ENCODE data around the gene CADPS2.

CADPS2 gene

DNA sequence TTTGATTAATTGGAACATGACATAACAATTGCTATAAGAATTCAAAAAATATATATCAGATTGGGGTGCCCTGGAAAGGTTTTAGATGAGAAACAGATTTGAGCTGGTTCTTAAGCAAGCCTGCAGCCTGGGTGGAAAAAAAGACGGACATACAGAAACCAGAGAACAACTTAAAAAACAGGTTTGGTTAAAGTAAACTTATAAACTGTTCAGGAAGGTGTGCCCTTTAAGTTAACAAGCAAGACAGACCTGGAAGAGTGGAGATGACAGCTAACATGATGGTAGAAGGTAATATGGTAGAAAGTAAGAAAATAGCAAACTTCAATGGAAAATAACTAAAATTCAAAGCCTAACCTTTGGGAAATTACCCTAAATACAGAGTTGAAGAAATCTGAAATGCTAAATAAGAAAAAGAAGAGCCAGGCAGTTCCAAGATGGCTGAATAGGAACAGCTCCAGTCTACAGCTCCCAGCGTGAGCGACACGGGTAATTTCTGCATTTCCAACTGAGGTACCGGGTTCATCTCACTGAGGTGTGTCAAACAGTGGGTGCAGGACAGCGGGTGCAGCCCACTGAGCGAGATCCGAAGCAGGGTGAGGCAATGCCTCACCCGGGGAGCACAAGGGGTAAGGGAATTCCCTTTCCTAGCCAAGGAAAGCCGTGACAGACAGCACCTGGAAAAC lies 52.2 kb downstream of the CADPS2 start:
- Histone ChIP-seq H3K79me2 (ENCODE audit: insufficient read depth, low read length) (no peaks in the 10 kb centered on the region), H2AFZ (ENCODE audit: low read depth, low read length) (no peak overlapping the region), H3K4me1 (ENCODE audit: insufficient read depth, low read length) (no peaks in the 10 kb centered on the region), H3K9ac (ENCODE audit: low read depth, low read length) (no peak overlapping the region), H3K27me3 (ENCODE audit: insufficient read depth, low read length, poor library complexity) (no peaks in the 10 kb centered on the region), H3K9me3 (ENCODE audit: insufficient read depth, low read length, severe bottlenecking) (no peaks in the 10 kb centered on the region), H3K36me3 (ENCODE audit: insufficient read depth, low read length) (no peaks in the 10 kb centered on the region), H4K20me1 (ENCODE audit: insufficient read depth, low read length) (no peaks in the 10 kb centered on the region), H3K4me3 (ENCODE audit: low read depth in 1 of 2, low read length in 2 of 2) (no peak overlapping the region), H3K27ac (ENCODE audit: low read length) (no peak overlapping the region), H3K4me2 (ENCODE audit: insufficient read depth, low read length) (no peak overlapping the region)
- DNase-seq: no peak
- TF ChIP-seq, protein P1, sequence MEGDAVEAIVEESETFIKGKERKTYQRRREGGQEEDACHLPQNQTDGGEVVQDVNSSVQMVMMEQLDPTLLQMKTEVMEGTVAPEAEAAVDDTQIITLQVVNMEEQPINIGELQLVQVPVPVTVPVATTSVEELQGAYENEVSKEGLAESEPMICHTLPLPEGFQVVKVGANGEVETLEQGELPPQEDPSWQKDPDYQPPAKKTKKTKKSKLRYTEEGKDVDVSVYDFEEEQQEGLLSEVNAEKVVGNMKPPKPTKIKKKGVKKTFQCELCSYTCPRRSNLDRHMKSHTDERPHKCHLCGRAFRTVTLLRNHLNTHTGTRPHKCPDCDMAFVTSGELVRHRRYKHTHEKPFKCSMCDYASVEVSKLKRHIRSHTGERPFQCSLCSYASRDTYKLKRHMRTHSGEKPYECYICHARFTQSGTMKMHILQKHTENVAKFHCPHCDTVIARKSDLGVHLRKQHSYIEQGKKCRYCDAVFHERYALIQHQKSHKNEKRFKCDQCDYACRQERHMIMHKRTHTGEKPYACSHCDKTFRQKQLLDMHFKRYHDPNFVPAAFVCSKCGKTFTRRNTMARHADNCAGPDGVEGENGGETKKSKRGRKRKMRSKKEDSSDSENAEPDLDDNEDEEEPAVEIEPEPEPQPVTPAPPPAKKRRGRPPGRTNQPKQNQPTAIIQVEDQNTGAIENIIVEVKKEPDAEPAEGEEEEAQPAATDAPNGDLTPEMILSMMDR (IDR thresholded peaks at IDR 0.05; ENCODE audit: borderline replicate concordance, extremely low read depth, low read length, poor library complexity, severe bottlenecking): no peak
- TF ChIP-seq EZH2 (IDR thresholded peaks at IDR 0.05; ENCODE audit: borderline replicate concordance, low read depth, low read length, severe bottlenecking): no peak
- ATAC-seq (ENCODE audit: insufficient read depth, low read depth): no peak

DNA sequence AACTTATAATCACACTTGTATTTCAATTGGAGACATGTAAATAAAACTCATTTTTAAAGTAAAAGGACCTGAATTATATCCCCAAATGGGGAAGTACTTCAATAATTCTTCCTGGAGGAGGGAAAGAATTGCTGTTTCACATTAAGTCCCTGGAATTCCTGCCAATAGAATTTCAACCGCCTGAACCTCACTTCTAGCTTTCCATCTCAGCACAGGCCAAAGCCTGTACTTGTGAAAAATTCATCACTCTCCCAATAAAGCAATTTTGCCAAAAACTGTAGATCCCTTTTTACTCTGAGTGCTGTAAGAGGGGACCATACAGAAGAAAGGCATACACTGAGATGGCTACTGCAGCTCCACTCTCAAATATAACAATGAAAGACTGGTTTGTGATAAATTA lies 54.8 kb downstream of the CADPS2 start:
- Histone ChIP-seq H3K9ac (ENCODE audit: low read depth, low read length) (no peak overlapping the region), H3K79me2 (ENCODE audit: insufficient read depth, low read length) (no peaks in the 10 kb centered on the region), H3K4me1 (ENCODE audit: insufficient read depth, low read length) (no peaks in the 10 kb centered on the region), H3K36me3 (ENCODE audit: insufficient read depth, low read length) (no peaks in the 10 kb centered on the region), H3K9me3 (ENCODE audit: insufficient read depth, low read length, severe bottlenecking) (no peaks in the 10 kb centered on the region), H3K4me2 (ENCODE audit: insufficient read depth, low read length) (no peak overlapping the region), H3K4me3 (ENCODE audit: low read depth in 1 of 2, low read length in 2 of 2) (no peak overlapping the region), H2AFZ (ENCODE audit: low read depth, low read length) (no peak overlapping the region), H4K20me1 (ENCODE audit: insufficient read depth, low read length) (no peaks in the 10 kb centered on the region), H3K27ac (ENCODE audit: low read length) (no peak overlapping the region), H3K27me3 (ENCODE audit: insufficient read depth, low read length, poor library complexity) (no peaks in the 10 kb centered on the region)
- no peak for ATAC-seq (ENCODE audit: insufficient read depth, low read depth)
- TF ChIP-seq EZH2 (IDR thresholded peaks at IDR 0.05; ENCODE audit: borderline replicate concordance, low read depth, low read length, severe bottlenecking): no peak
- TF ChIP-seq, protein P1 (IDR thresholded peaks at IDR 0.05; ENCODE audit: borderline replicate concordance, extremely low read depth, low read length, poor library complexity, severe bottlenecking): no peak
- DNase-seq: no peak

DNA sequence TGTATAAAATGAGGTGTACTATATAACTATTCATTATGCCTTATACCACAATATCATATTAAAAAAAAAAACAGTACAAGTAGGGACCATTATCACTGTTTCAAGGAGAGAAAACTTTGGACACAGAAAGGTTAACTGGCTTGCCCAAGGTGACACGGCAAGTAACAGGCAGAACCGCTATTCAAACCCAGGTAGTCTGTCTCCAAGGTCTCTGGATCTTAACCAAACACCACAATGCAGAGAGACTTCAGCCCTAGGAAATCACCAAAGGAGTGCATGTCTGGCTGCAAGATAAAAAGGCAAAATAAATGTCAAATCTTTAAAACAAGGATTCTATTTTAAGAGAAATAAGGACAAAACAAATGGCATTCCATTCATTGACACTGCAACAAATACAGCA lies 56.3 kb downstream of the CADPS2 start:
- no peaks in the 10 kb centered on the region for H3K36me3 ChIP-seq (ENCODE audit: insufficient read depth, low read length)
- H3K4me3 ChIP-seq (ENCODE audit: low read depth in 1 of 2, low read length in 2 of 2): no peak overlapping the region
- H3K79me2 ChIP-seq (ENCODE audit: insufficient read depth, low read length): no peaks in the 10 kb centered on the region
- no peaks in the 10 kb centered on the region for H3K4me1 ChIP-seq (ENCODE audit: insufficient read depth, low read length)
- no peak for ATAC-seq (ENCODE audit: insufficient read depth, low read depth)
- H3K9me3 ChIP-seq (ENCODE audit: insufficient read depth, low read length, severe bottlenecking): no peaks in the 10 kb centered on the region
- TF ChIP-seq, protein P1 (IDR thresholded peaks at IDR 0.05; ENCODE audit: borderline replicate concordance, extremely low read depth, low read length, poor library complexity, severe bottlenecking): no peak
- no peak for TF ChIP-seq EZH2 (IDR thresholded peaks at IDR 0.05; ENCODE audit: borderline replicate concordance, low read depth, low read length, severe bottlenecking)
- no peak overlapping the region for H3K9ac ChIP-seq (ENCODE audit: low read depth, low read length)
- H4K20me1 ChIP-seq (ENCODE audit: insufficient read depth, low read length): no peaks in the 10 kb centered on the region
- no peaks in the 10 kb centered on the region for H3K27me3 ChIP-seq (ENCODE audit: insufficient read depth, low read length, poor library complexity)
- no peak overlapping the region for H2AFZ ChIP-seq (ENCODE audit: low read depth, low read length)
- H3K27ac ChIP-seq (ENCODE audit: low read length): no peak overlapping the region
- DNase-seq: no peak
- H3K4me2 ChIP-seq (ENCODE audit: insufficient read depth, low read length): no peak overlapping the region
